HEK293T (cell line): ENCODE data around the gene GADD45GIP1.

Experiments used
- CTCF ChIA-PET: fragments of 350-600 bp; formaldehyde crosslinking; extraction: SDS; loops from one replicate; lab custom pipeline; 2021; ENCODE audit warnings: antibody characterized with exemption, inconsistent platforms; lab: Yijun Ruan, JAX
- POLR2A ChIA-PET: fragments of 350-600 bp; formaldehyde crosslinking; extraction: SDS; loops from one replicate; lab custom pipeline; 2020; ENCODE audit warnings: antibody characterized with exemption, inconsistent platforms; lab: Yijun Ruan, JAX
- DNase-seq: peaks from one replicate; pipeline ENCODE4 v3.0.0; 2012; ENCODE audit warnings: mixed read lengths; ENCODE audit errors: extremely low spot score
- ARNT ChIP-seq: fragments of 450-650 bp; IDR thresholded peaks from 2 replicates; pipeline ENCODE4 v1.6.1; 2017; ENCODE audit warnings: mild to moderate bottlenecking
- BHLHE40 ChIP-seq: fragments of 450-650 bp; IDR thresholded peaks from 2 replicates; pipeline ENCODE4 v1.6.1; 2016; ENCODE audit warnings: mild to moderate bottlenecking, moderate library complexity, borderline replicate concordance
- CTBP1 ChIP-seq: fragments of 450-650 bp; IDR thresholded peaks from 2 replicates; pipeline ENCODE4 v1.6.1; 2016; ENCODE audit warnings: borderline replicate concordance
- ELF4 ChIP-seq: fragments of 450-650 bp; IDR thresholded peaks from 2 replicates; pipeline ENCODE4 v1.6.1; 2017; ENCODE audit warnings: antibody characterized with exemption
- FOXA1 ChIP-seq: fragments of 450-650 bp; IDR thresholded peaks from 2 replicates; pipeline ENCODE4 v1.6.1; 2016; ENCODE audit warnings: mild to moderate bottlenecking
- FOXK2 ChIP-seq: fragments of 450-650 bp; IDR thresholded peaks from 2 replicates; pipeline ENCODE4 v1.6.1; 2016; ENCODE audit warnings: mild to moderate bottlenecking
- FOXM1 ChIP-seq: fragments of 450-650 bp; IDR thresholded peaks from 2 replicates; pipeline ENCODE4 v1.6.1; 2017; ENCODE audit warnings: mild to moderate bottlenecking, borderline replicate concordance
- HDGF ChIP-seq: fragments of 450-650 bp; IDR thresholded peaks from 2 replicates; pipeline ENCODE4 v1.6.1; 2017; ENCODE audit warnings: antibody characterized with exemption, borderline replicate concordance
- L3MBTL2 ChIP-seq: fragments of 450-650 bp; conservative IDR thresholded peaks from 2 replicates; pipeline ENCODE4 v1.6.1; 2016; ENCODE audit warnings: mild to moderate bottlenecking
- LEF1 ChIP-seq: fragments of 450-650 bp; IDR thresholded peaks from 2 replicates; pipeline ENCODE4 v1.6.1; 2017; ENCODE audit warnings: mild to moderate bottlenecking, borderline replicate concordance
- NFRKB ChIP-seq: fragments of 450-650 bp; IDR thresholded peaks from 2 replicates; pipeline ENCODE4 v1.6.1; 2016; ENCODE audit warnings: mild to moderate bottlenecking, moderate library complexity
- PKNOX1 ChIP-seq: fragments of 450-650 bp; IDR thresholded peaks from 2 replicates; pipeline ENCODE4 v1.6.1; 2016
- SP1 ChIP-seq: fragments of 450-650 bp; IDR thresholded peaks from 2 replicates; pipeline ENCODE4 v1.6.1; 2017
- SUZ12 ChIP-seq: fragments of 450-650 bp; IDR thresholded peaks from 2 replicates; pipeline ENCODE4 v1.6.1; 2016; ENCODE audit warnings: mild to moderate bottlenecking
- TARDBP ChIP-seq: fragments of 450-650 bp; IDR thresholded peaks from 2 replicates; pipeline ENCODE4 v1.6.1; 2016
- ZNF384 ChIP-seq: fragments of 450-650 bp; IDR thresholded peaks from 2 replicates; pipeline ENCODE4 v1.6.1; 2016

Gene GADD45GIP1

GRCh38 chr19:13002166-13002898 is 45.3 kb upstream of the GADD45GIP1 start:
- DNase-seq, result no peak
- CTCF ChIA-PET, result no interaction called here
- POLR2A ChIA-PET, result no interaction called here
- no peak for TF ChIP-seq SP1
- no peak for TF ChIP-seq CTBP1
- TF ChIP-seq ARNT, result no peak
- no peak for TF ChIP-seq NFRKB
- no peak for TF ChIP-seq TARDBP
- TF ChIP-seq LEF1, result no peak
- TF ChIP-seq ZNF384, result no peak
- TF ChIP-seq FOXM1, result no peak
- no peak for TF ChIP-seq FOXA1
- no peak for TF ChIP-seq ELF4
- TF ChIP-seq SUZ12, result no peak
- no peak for TF ChIP-seq L3MBTL2
- TF ChIP-seq BHLHE40, result no peak
- TF ChIP-seq HDGF, result no peak
- TF ChIP-seq FOXK2, result no peak
- TF ChIP-seq PKNOX1, result no peak

GRCh38 chr19:13001502-13002165 is 44.6 kb upstream of the GADD45GIP1 start:
- POLR2A ChIA-PET, result interaction anchor here (0.6 kb wide), 1 partner anchor 30 kb away, joined by 3 read pairs; no protein-coding TSS in a partner anchor
- TF ChIP-seq ELF4 (no peak), HDGF (no peak), TARDBP (no peak), FOXM1 (no peak), BHLHE40 (no peak), ARNT (no peak), FOXK2 (no peak), PKNOX1 (no peak), SUZ12 (no peak), ZNF384 (no peak), SP1 (no peak), FOXA1 (no peak), LEF1 (no peak), CTBP1 (no peak), L3MBTL2 (no peak), NFRKB (no peak)
- DNase-seq, result no peak
- CTCF ChIA-PET, result no interaction called here

- TF ChIP-seq ELF4 (no peak), L3MBTL2 (no peak), CTBP1 (no peak), NFRKB (no peak), SP1 (no peak), FOXA1 (no peak), BHLHE40 (no peak), FOXM1 (no peak)
- ChIA-PET CTCF (no interaction called here), POLR2A (interaction anchor here (0.6 kb wide), 1 partner anchor 31 kb away, joined by 3 read pairs; no protein-coding TSS in a partner anchor)
- no peak for DNase-seq
Measured at GRCh38 chr19:13001166-13001501, 44.1 kb upstream of the GADD45GIP1 start.

- no peak for DNase-seq
- POLR2A ChIA-PET, result no interaction called here
- TF ChIP-seq SUZ12 (no peak), CTBP1 (no peak), ARNT (no peak), ELF4 (no peak), ZNF384 (no peak), FOXK2 (no peak), FOXA1 (no peak), PKNOX1 (no peak), SP1 (no peak), FOXM1 (no peak), L3MBTL2 (no peak), BHLHE40 (no peak), NFRKB (no peak), TARDBP (no peak), HDGF (no peak), LEF1 (no peak)
- CTCF ChIA-PET, result no interaction called here
Measured at GRCh38 chr19:12997967-12998940, 41.2 kb upstream of the GADD45GIP1 start.

- CTCF ChIA-PET, result no interaction called here
- POLR2A ChIA-PET, result no interaction called here
- DNase-seq, result no peak
- TF ChIP-seq FOXK2, result no peak
- TF ChIP-seq L3MBTL2, result no peak
Measured at GRCh38 chr19:12997179-12997966, 40.4 kb upstream of the GADD45GIP1 start.
